Endodermal cell (in vitro differentiated cells): Measurements from ENCODE around the gene MT1HL1. TPM values are rescaled to one million over a fixed set of nuclear protein-coding genes. Genes with fewer than 3 reads are reported as not detected.

Experiments
- DNase-seq: peaks from one replicate; pipeline ENCODE4 v3.0.0-alpha.2; 2017
- H3K27ac ChIP-seq: 2 replicates; pipeline ENCODE4 v1.5.1; 2013; ENCODE audit warnings: mild to moderate bottlenecking, low read depth, low read length, moderate library complexity
- H3K27me3 ChIP-seq: 2 replicates; pipeline ENCODE4 v1.6.1; 2013; ENCODE audit warnings: mild to moderate bottlenecking, low read length, moderate library complexity; ENCODE audit not compliant: insufficient read depth, control insufficient read depth, poor library complexity, severe bottlenecking
- H3K36me3 ChIP-seq: 2 replicates; pipeline ENCODE4 v1.7.0; 2013; ENCODE audit warnings: mild to moderate bottlenecking, low read length, moderate library complexity; ENCODE audit not compliant: control insufficient read depth, insufficient read depth
- H3K4me1 ChIP-seq: one replicate; pipeline ENCODE4 v1.7.0; 2013; ENCODE audit warnings: low read length; ENCODE audit not compliant: control insufficient read depth, insufficient read depth
- H3K4me3 ChIP-seq: 2 replicates; pipeline ENCODE4 v1.5.1; 2013; ENCODE audit warnings: mild to moderate bottlenecking, low read length, moderate library complexity
- H3K9ac ChIP-seq: 2 replicates; pipeline ENCODE4 v1.6.1; 2013; ENCODE audit warnings: mild to moderate bottlenecking, low read length, moderate library complexity; ENCODE audit not compliant: poor library complexity, severe bottlenecking; ENCODE audit errors: extremely low read depth
- H3K9me3 ChIP-seq: 2 replicates; pipeline ENCODE4 v1.6.1; 2013; ENCODE audit warnings: mild to moderate bottlenecking, low read length, moderate library complexity; ENCODE audit not compliant: control insufficient read depth
- H3K27ac Mint-ChIP-seq: 2 replicates; pipeline ENCODE4 v1.8.0; 2020; ENCODE audit warnings: mixed read lengths
- H3K27me3 Mint-ChIP-seq: 2 replicates; pipeline ENCODE4 v1.8.0; 2021; ENCODE audit warnings: mild to moderate bottlenecking, mixed read lengths; ENCODE audit not compliant: insufficient read depth
- H3K36me3 Mint-ChIP-seq: 2 replicates; pipeline ENCODE4 v1.8.0; 2020; ENCODE audit warnings: low read depth, mixed read lengths
- H3K4me1 Mint-ChIP-seq: 2 replicates; pipeline ENCODE4 v1.8.0; 2020; ENCODE audit warnings: mixed read lengths
- H3K4me3 Mint-ChIP-seq: 2 replicates; pipeline ENCODE4 v1.8.0; 2020; ENCODE audit warnings: mild to moderate bottlenecking, moderate library complexity, mixed read lengths
- H3K9me3 Mint-ChIP-seq: 2 replicates; pipeline ENCODE4 v1.8.0; 2020; ENCODE audit warnings: mild to moderate bottlenecking, mixed read lengths
- CTCF ChIP-seq: fragments of 200-600 bp; sonication (generic); conservative IDR thresholded peaks from 2 replicates; pipeline ENCODE4 v1.5.0; 2021; ENCODE audit warnings: antibody characterized with exemption, mild to moderate bottlenecking
- WGBS, 2 experiments: methylation state at CpG; one replicate each; pipeline versions ENCODE4 v1.1.5 to v1.1.7; 2013; ENCODE audit warnings: missing lambda C conversion rate in 2 of 2, mixed read lengths in 1 of 2; ENCODE audit not compliant: insufficient coverage in 1 of 2, insufficient read length in 1 of 2; 5-methylcytosine and 5-hydroxymethylcytosine counted together
- total RNA-seq, 2 donors: library from RNA; stranded (reverse); fragmentation: NEBNext Ultra II Directional in 1 of 2; extraction: Animal tissue kit (Norgen Biotek cat#: 25700) in 1 of 2; gene quantifications; 2 replicates in 1 of 2; 3 replicates in 1 of 2; pipeline ENCODE4 v1.2.1, GENCODE V29; 2021

MT1HL1 gene
- total RNA-seq, 2 donors from 2014 or later: not detected

GRCh38 chr1:236997361-236997760 lies 6.9 kb downstream of the MT1HL1 start:
- Mint-ChIP-seq H3K9me3 (no peaks in the 10 kb centered on the region), H3K27ac (no peak overlapping the region)

GRCh38 chr1:236994450-236994849 lies 9.8 kb downstream of the MT1HL1 start:
- H3K27me3 ChIP-seq: no peaks in the 10 kb centered on the region
- H3K9me3 Mint-ChIP-seq: peaks cover 11% of the 10 kb centered on the region
- no peaks in the 10 kb centered on the region for H3K36me3 ChIP-seq
- H3K9me3 ChIP-seq: peaks cover 10% of the 10 kb centered on the region
- no peak for TF ChIP-seq CTCF
- H3K4me3 ChIP-seq: no peak overlapping the region
- no peak for DNase-seq
- no peaks in the 10 kb centered on the region for H3K4me1 Mint-ChIP-seq
- H3K27me3 Mint-ChIP-seq: no peaks in the 10 kb centered on the region
- 83 to 89% methylated on average over 1 of the region's 1 CpG for WGBS, 2 experiments
- H3K27ac Mint-ChIP-seq: no peak overlapping the region
- no peaks in the 10 kb centered on the region for H3K4me1 ChIP-seq
- no peak overlapping the region for H3K9ac ChIP-seq
- no peak overlapping the region for H3K27ac ChIP-seq
- no peak overlapping the region for H3K4me3 Mint-ChIP-seq
- H3K36me3 Mint-ChIP-seq: no peaks in the 10 kb centered on the region

More at GRCh38 chr1:236997361-236997760, 6.9 kb downstream of the MT1HL1 start:
- Histone ChIP-seq H3K27ac (no peak overlapping the region), H3K36me3 (no peaks in the 10 kb centered on the region), H3K9me3 (no peaks in the 10 kb centered on the region), H3K9ac (no peak overlapping the region), H3K4me1 (no peaks in the 10 kb centered on the region), H3K4me3 (no peak overlapping the region), H3K27me3 (no peaks in the 10 kb centered on the region)
- WGBS, 2 experiments: 94 to 100% methylated on average over 4 to 11 of the region's 11 CpGs
- Mint-ChIP-seq H3K4me1 (no peaks in the 10 kb centered on the region), H3K27me3 (no peaks in the 10 kb centered on the region), H3K4me3 (no peak overlapping the region), H3K36me3 (no peaks in the 10 kb centered on the region)
- DNase-seq: no peak
- TF ChIP-seq CTCF: no peak

- peaks cover 19% of the 10 kb centered on the region for H3K9me3 Mint-ChIP-seq
- Histone ChIP-seq H3K36me3 (no peaks in the 10 kb centered on the region), H3K9me3 (peaks cover 17% of the 10 kb centered on the region), H3K27ac (no peak overlapping the region), H3K4me3 (no peak overlapping the region), H3K9ac (no peak overlapping the region), H3K27me3 (no peaks in the 10 kb centered on the region), H3K4me1 (no peaks in the 10 kb centered on the region)
- no peaks in the 10 kb centered on the region for H3K4me1 Mint-ChIP-seq
- DNase-seq: no peak
- no peak overlapping the region for H3K27ac Mint-ChIP-seq
- H3K27me3 Mint-ChIP-seq: no peaks in the 10 kb centered on the region
- no peak overlapping the region for H3K4me3 Mint-ChIP-seq
- H3K36me3 Mint-ChIP-seq: no peaks in the 10 kb centered on the region
- no peak for TF ChIP-seq CTCF
- 80 to 94% methylated on average over 1 to 8 of the region's 8 CpGs for WGBS, 2 experiments
These were observed 11.8 kb downstream of the MT1HL1 start for GRCh38 chr1:236992449-236992848.
